MM.1S (cell line): Measurements from ENCODE around the gene QSER1.
A peak's percentile ranks its signal among the peaks of the same experiment; 100 is the strongest.

Source experiments
- DNase-seq: peaks from one replicate; pipeline ENCODE4 v3.0.0-alpha.2; 2015
- H2AFZ ChIP-seq: fragments of 300-600 bp; sonication (generic); 2 replicates; pipeline ENCODE4 v1.6.0; 2016; ENCODE audit warnings: antibody characterized with exemption, low read length
- H3F3A ChIP-seq: fragments of 300-600 bp; sonication (generic); 2 replicates; pipeline ENCODE4 v1.6.1; 2016; ENCODE audit warnings: mild to moderate bottlenecking, antibody characterized with exemption, low read length, moderate library complexity, mixed read lengths; ENCODE audit not compliant: insufficient read depth
- H3K27ac ChIP-seq: fragments of 300-600 bp; sonication (generic); 2 replicates; pipeline ENCODE4 v1.5.1; 2016; ENCODE audit warnings: mild to moderate bottlenecking, low read length
- H3K27me3 ChIP-seq: fragments of 300-600 bp; sonication (generic); replicated peaks from 2 replicates; pipeline ENCODE4 v1.6.0; 2016; ENCODE audit warnings: low read length; ENCODE audit not compliant: insufficient read depth
- H3K36me3 ChIP-seq: fragments of 300-600 bp; sonication (generic); replicated peaks from 2 replicates; pipeline ENCODE4 v1.6.1; 2016; ENCODE audit warnings: mild to moderate bottlenecking, low read length, mixed read lengths; ENCODE audit not compliant: insufficient read depth
- H3K4me1 ChIP-seq: fragments of 300-600 bp; sonication (generic); 2 replicates; pipeline ENCODE4 v1.6.1; 2016; ENCODE audit warnings: low read length, mixed read lengths
- H3K4me2 ChIP-seq: fragments of 300-600 bp; sonication (generic); 2 replicates; pipeline ENCODE4 v1.6.0; 2016; ENCODE audit warnings: low read depth, low read length
- H3K4me3 ChIP-seq: fragments of 300-600 bp; sonication (generic); 2 replicates; pipeline ENCODE4 v1.5.1; 2016; ENCODE audit warnings: low read length, mixed read lengths
- H3K79me2 ChIP-seq: fragments of 300-600 bp; sonication (generic); 2 replicates; pipeline ENCODE4 v1.6.1; 2016; ENCODE audit warnings: mixed run types, low read length, mixed read lengths
- H3K9ac ChIP-seq: fragments of 300-600 bp; sonication (generic); 2 replicates; pipeline ENCODE4 v1.6.1; 2016; ENCODE audit warnings: low read length, mixed read lengths
- H3K9me2 ChIP-seq: fragments of 300-600 bp; sonication (generic); replicated peaks from 2 replicates; pipeline ENCODE4 v1.6.1; 2016; ENCODE audit warnings: mild to moderate bottlenecking, low read length, mixed read lengths; ENCODE audit not compliant: insufficient read depth
- H3K9me3 ChIP-seq: fragments of 300-600 bp; sonication (generic); replicated peaks from 2 replicates; pipeline ENCODE4 v1.6.1; 2016; ENCODE audit warnings: mild to moderate bottlenecking, low read length, mixed read lengths; ENCODE audit not compliant: insufficient read depth
- H4K20me1 ChIP-seq: fragments of 300-600 bp; sonication (generic); 2 replicates; pipeline ENCODE4 v1.6.1; 2016; ENCODE audit warnings: mild to moderate bottlenecking, low read length, moderate library complexity, mixed read lengths; ENCODE audit not compliant: insufficient read depth
- CTCF ChIP-seq: fragments of 300-600 bp; sonication (generic); IDR thresholded peaks from 2 replicates; pipeline ENCODE4 v1.5.1; 2016; ENCODE audit warnings: antibody characterized with exemption, low read length, mixed read lengths
- EZH2 ChIP-seq: fragments of 300-600 bp; sonication (generic); optimal IDR thresholded peaks from 2 replicates; pipeline ENCODE3; 2017; ENCODE audit warnings: low read depth, mild to moderate bottlenecking, antibody characterized with exemption, low read length, mixed read lengths
- EZH2phosphoT487 ChIP-seq: fragments of 300-600 bp; sonication (generic); IDR thresholded peaks from 2 replicates; pipeline ENCODE4 v1.6.1; 2018; ENCODE audit warnings: antibody characterized with exemption, low read length

Gene QSER1

GRCh38 chr11:32892355-32893092 lies at the start of gene QSER1:
Gene QSER1, plus strand, starts transcription at chr11:32892811. Its CDS starts 315 bp downstream, at chr11:32893126.
- H3K4me1 ChIP-seq, result 0 out of 2 replicates have a peak, but pooled peaks cover 10% of the 10 kb centered on the region
- H3K4me2 ChIP-seq, result peak within 1 kb of the TSS; percentile 83
- peaks cover 10% of the 10 kb centered on the region for H3F3A ChIP-seq
- H4K20me1 ChIP-seq, result no peaks in the 10 kb centered on the region
- H3K79me2 ChIP-seq, result peaks cover 43% of the 10 kb centered on the region
- no peaks in the 10 kb centered on the region for H3K9me2 ChIP-seq
- no peak for TF ChIP-seq EZH2
- H3K9ac ChIP-seq, result peak within 1 kb of the TSS; percentile 94
- DNase-seq, result peak; percentile 70
- H3K4me3 ChIP-seq, result peak within 1 kb of the TSS; percentile 88
- no peaks in the 10 kb centered on the region for H3K36me3 ChIP-seq
- peak within 1 kb of the TSS; percentile 67; the same call in 1 of the 2 replicates for H3K27ac ChIP-seq
- no peaks in the 10 kb centered on the region for H3K27me3 ChIP-seq
- no peaks in the 10 kb centered on the region for H3K9me3 ChIP-seq
- H2AFZ ChIP-seq, result peak within 1 kb of the TSS; percentile 97

GRCh38 chr11:32843544-32843943 lies 49.1 kb upstream of the QSER1 start:
- H2AFZ ChIP-seq, result no peak overlapping the region
- no peaks in the 10 kb centered on the region; the same call in 1 of the 2 replicates for H3K36me3 ChIP-seq
- TF ChIP-seq CTCF (no peak), EZH2 (no peak), EZH2phosphoT487 (no peak)
- H4K20me1 ChIP-seq, result no peaks in the 10 kb centered on the region
- H3K9me3 ChIP-seq, result no peaks in the 10 kb centered on the region
- no peak overlapping the region for H3K27ac ChIP-seq
- no peak overlapping the region for H3K4me2 ChIP-seq
- H3K4me3 ChIP-seq, result no peak overlapping the region
- H3K79me2 ChIP-seq, result no peaks in the 10 kb centered on the region
- no peaks in the 10 kb centered on the region for H3K27me3 ChIP-seq
- no peaks in the 10 kb centered on the region for H3F3A ChIP-seq
- no peak for DNase-seq
- peaks cover 15% of the 10 kb centered on the region; the same call in 1 of the 2 replicates for H3K4me1 ChIP-seq
- H3K9ac ChIP-seq, result no peak overlapping the region
- H3K9me2 ChIP-seq, result no peaks in the 10 kb centered on the region

- no peaks in the 10 kb centered on the region for H3K79me2 ChIP-seq
- no peaks in the 10 kb centered on the region for H3K9me2 ChIP-seq
- no peak for TF ChIP-seq CTCF
- DNase-seq, result no peak
- H3K9ac ChIP-seq, result no peak overlapping the region
- H3K4me3 ChIP-seq, result no peak overlapping the region
- no peaks in the 10 kb centered on the region for H3K27me3 ChIP-seq
- H3K27ac ChIP-seq, result no peak overlapping the region
- H3F3A ChIP-seq, result no peaks in the 10 kb centered on the region
- no peak overlapping the region for H2AFZ ChIP-seq
- H3K4me2 ChIP-seq, result no peak overlapping the region
- H3K36me3 ChIP-seq, result no peaks in the 10 kb centered on the region; the same call in 1 of the 2 replicates
- no peaks in the 10 kb centered on the region for H4K20me1 ChIP-seq
- no peaks in the 10 kb centered on the region for H3K9me3 ChIP-seq
- H3K4me1 ChIP-seq, result peaks cover 19% of the 10 kb centered on the region
Observed at GRCh38 chr11:32847511-32847910, 45.1 kb upstream of the QSER1 start.

- Histone ChIP-seq H4K20me1 (no peaks in the 10 kb centered on the region), H3K9ac (no peak overlapping the region), H3F3A (no peaks in the 10 kb centered on the region), H3K9me3 (no peaks in the 10 kb centered on the region), H3K4me2 (no peak overlapping the region), H3K27me3 (no peaks in the 10 kb centered on the region), H3K9me2 (no peaks in the 10 kb centered on the region), H3K27ac (no peak overlapping the region), H3K4me1 (peaks cover 19% of the 10 kb centered on the region), H3K4me3 (no peak overlapping the region), H3K36me3 (no peaks in the 10 kb centered on the region), H3K79me2 (no peaks in the 10 kb centered on the region), H2AFZ (no peak overlapping the region)
- DNase-seq, result no peak
- no peak for TF ChIP-seq EZH2phosphoT487
- no peak for TF ChIP-seq EZH2
- TF ChIP-seq CTCF, result no peak
Observed at GRCh38 chr11:32849761-32850160, 42.9 kb upstream of the QSER1 start.
